K562 (cell line): ENCODE results near the gene ZNF181. TPM values are rescaled to one million over a fixed set of nuclear protein-coding genes. Genes with fewer than 3 reads are reported as not detected.
A peak's percentile ranks its signal among the peaks of the same experiment; 100 is the strongest.

Source experiments
- ARID4B ChIP-seq: sonication (generic); formaldehyde crosslinking; IDR thresholded peaks from 2 replicates; pipeline ENCODE4 v1.8.0; 2022; ENCODE audit warnings: mild to moderate bottlenecking, missing genetic modification reagents
- ATF3 ChIP-seq, 2 experiments: fragments of 450-650 bp in 1 of 2; sonication (generic) in 1 of 2; formaldehyde crosslinking in 1 of 2; IDR thresholded peaks in 1 of 2; conservative IDR thresholded peaks in 1 of 2; 2 replicates each; pipeline versions ENCODE4 v1.6.1 to v1.8.1; 2016 to 2023; ENCODE audit warnings: mild to moderate bottlenecking in 2 of 2, moderate library complexity in 2 of 2, inconsistent platforms in 1 of 2, missing genetic modification reagents in 1 of 2
- ATF4 ChIP-seq: fragments of 450-650 bp; formaldehyde crosslinking; IDR thresholded peaks from 2 replicates; pipeline ENCODE4 v1.4.0; 2022; ENCODE audit warnings: mild to moderate bottlenecking, moderate library complexity
- CEBPB ChIP-seq: fragments of 450-650 bp; IDR thresholded peaks from 2 replicates; pipeline ENCODE4 v1.6.1; 2016; ENCODE audit warnings: missing genetic modification characterization, missing compliant biosample characterization
- CREB3 ChIP-seq: fragments of 450-650 bp; conservative IDR thresholded peaks from 2 replicates; pipeline ENCODE4 v1.6.1; 2016; ENCODE audit warnings: missing genetic modification characterization, low read depth, mild to moderate bottlenecking, missing compliant biosample characterization, moderate library complexity
- CSDE1 ChIP-seq, 2 experiments: fragments of 450-650 bp; IDR thresholded peaks; 2 replicates each; pipeline ENCODE4 v1.6.1; 2016; ENCODE audit warnings: mild to moderate bottlenecking in 1 of 2
- KDM1A ChIP-seq, 2 experiments: fragments of 450-650 bp; IDR thresholded peaks; 2 replicates each; pipeline ENCODE4 v1.6.1; 2016; ENCODE audit warnings: mild to moderate bottlenecking in 2 of 2
- PKNOX1 ChIP-seq: fragments of 450-650 bp; IDR thresholded peaks from 2 replicates; pipeline ENCODE4 v1.6.1; 2016
- POLR2H ChIP-seq: IDR thresholded peaks from 2 replicates; pipeline ENCODE4 v1.6.1; 2016; ENCODE audit warnings: missing genetic modification characterization, low read depth, mild to moderate bottlenecking, control low read depth, missing compliant biosample characterization, moderate library complexity
- SFPQ ChIP-seq: fragments of 200-400 bp; formaldehyde crosslinking; IDR thresholded peaks from 2 replicates; pipeline ENCODE4 v1.6.1; 2017; ENCODE audit warnings: mild to moderate bottlenecking, low read depth, low read length, moderate library complexity
- SIX5 ChIP-seq, 2 experiments: IDR thresholded peaks; 2 replicates each; pipeline ENCODE4 v1.6.1; 2011; ENCODE audit warnings: low read length in 2 of 2, borderline replicate concordance in 1 of 2, low read depth in 1 of 2, mild to moderate bottlenecking in 1 of 2, moderate library complexity in 1 of 2; ENCODE audit not compliant: insufficient read depth in 1 of 2
- SMARCA4 ChIP-seq: fragments of 450-650 bp; IDR thresholded peaks from 2 replicates; pipeline ENCODE4 v1.6.1; 2016
- TAF15 ChIP-seq: fragments of 200-400 bp; formaldehyde crosslinking; IDR thresholded peaks from 2 replicates; pipeline ENCODE4 v1.6.1; 2017; ENCODE audit warnings: mild to moderate bottlenecking, low read depth, low read length, moderate library complexity
- ZEB2 ChIP-seq: fragments of 450-650 bp; IDR thresholded peaks from 2 replicates; pipeline ENCODE4 v1.6.1; 2016
- ZNF217 ChIP-seq: sonication (generic); formaldehyde crosslinking; IDR thresholded peaks from 2 replicates; pipeline ENCODE4 v1.8.0; 2022; ENCODE audit warnings: mild to moderate bottlenecking, missing genetic modification reagents
- ZNF384 ChIP-seq: IDR thresholded peaks from 2 replicates; pipeline ENCODE4 v1.6.1; 2012; ENCODE audit warnings: low read depth, low read length, improper control_type of control experiment
- ZNF785 ChIP-seq: fragments of 250-450 bp; sonication (Bioruptor Pico); IDR thresholded peaks from 2 replicates; pipeline ENCODE4 v1.4.0; 2020; ENCODE audit warnings: mild to moderate bottlenecking
- polyA plus RNA-seq, 8 experiments: library from polyadenylated mRNA; depleted of rRNA in 4 of 8; stranded (reverse) in 5 of 8; unstranded in 3 of 8; fragments of >200 nt; fragmentation: Nextera tagmentation in 2 of 8; fragmentation: Illumina TruSeq in 1 of 8; extraction: Ambion mirVana in 2 of 8; extraction: Trizol in 1 of 8; gene quantifications; 2 replicates each; pipeline versions ENCODE4 v1.2.1 to v1.2.3, GENCODE V29; 2011 to 2014; ENCODE audit warnings: inconsistent platforms in 1 of 8, missing spikeins in 1 of 8
- total RNA-seq, 7 experiments: library from RNA; depleted of rRNA in 6 of 7; stranded (reverse); fragments of >200 nt in 6 of 7; fragmentation: Illumina TruSeq in 2 of 7; extraction: Trizol in 2 of 7; gene quantifications; 2 replicates each; pipeline versions ENCODE4 v1.2.1 to v1.2.3, GENCODE V29; 2011 to 2021; ENCODE audit warnings: low replicate concordance in 1 of 7

ZNF181 gene
- total and polyA plus RNA-seq, 9 of the 15 experiments (the other 6 are each of a cell fraction or from before 2014, with no cell fraction given), result 4.3 to 20.3 (median 12.1) TPM

GRCh38 chr19:34734537-34735103 is 577 bp downstream of the ZNF181 start (continued):
- TF ChIP-seq ARID4B, result no peak
- TF ChIP-seq SFPQ, result no peak
- TF ChIP-seq ZNF217 (CRISPR knock-in tag), result no peak
- TF ChIP-seq CREB3 (tag), result no peak
- peak; percentile 29; the same call in 1 of the 2 replicates for TF ChIP-seq SMARCA4
- TF ChIP-seq KDM1A (IDR thresholded peaks at IDR 0.05), result no peak; a peak in 1 of 4 replicates
- TF ChIP-seq POLR2H (tag), result no peak; the same call in 1 of the 2 replicates
- no peak for TF ChIP-seq ATF4 (CRISPR knock-in tag)
- no peak for TF ChIP-seq TAF15
- TF ChIP-seq CSDE1 (IDR thresholded peaks at IDR 0.05), result peak in 1 of 2 experiments; percentile 88; a peak in 1 of 4 replicates
- TF ChIP-seq ZNF384, result no peak
- peak; percentile 75; the same call in 1 of the 2 replicates for TF ChIP-seq ATF3 (IDR thresholded peaks at IDR 0.05)
- TF ChIP-seq ATF3 (CRISPR knock-in tag; conservative IDR thresholded peaks at IDR 0.05), result no peak
- peak; percentile 94 for TF ChIP-seq CEBPB
- no peak for TF ChIP-seq ZNF785 (CRISPR knock-in tag)
- TF ChIP-seq PKNOX1, result no peak; the same call in 1 of the 2 replicates
- TF ChIP-seq SIX5 (IDR thresholded peaks at IDR 0.05; ENCODE audit: borderline replicate concordance in 1 of 2, insufficient read depth in 1 of 2, low read depth in 1 of 2, low read length in 2 of 2), result no peak; a peak in 2 of 4 replicates
- TF ChIP-seq ZEB2, result no peak
